GM19452 (cell line): ENCODE results near the gene NCOA4.
"Not testable (repeated sequence)": the region's sequence is repeated elsewhere in the genome, so short reads cannot be mapped to it uniquely, and the experiment has no call there.

Source experiments
- ATAC-seq: cut with Tn5 transposase; IDR thresholded peaks from one replicate; pipeline ENCODE4 v1.9.1; 2021; ENCODE audit not compliant: unreplicated experiment

NCOA4 gene

GRCh38 chr10:45985590-45985989 lies 44.8 kb downstream of the NCOA4 start:
- ATAC-seq, result not testable (repeated sequence)

GRCh38 chr10:45984473-45984872 lies 46.0 kb downstream of the NCOA4 start:
- ATAC-seq, result not testable (repeated sequence)

GRCh38 chr10:45983538-45984186 lies 46.8 kb downstream of the NCOA4 start:
- ATAC-seq, result not testable (repeated sequence)

- not testable (repeated sequence) for ATAC-seq
These were observed 49.1 kb downstream of the NCOA4 start for GRCh38 chr10:45981367-45981766.

- peak; percentile 68 for ATAC-seq
These were observed 51.9 kb downstream of the NCOA4 start for GRCh38 chr10:45978554-45978953.

GRCh38 chr10:45974041-45974440 lies 56.4 kb downstream of the NCOA4 start:
- not testable (repeated sequence) for ATAC-seq

GRCh38 chr10:45972813-45973169 lies 57.6 kb downstream of the NCOA4 start:
- ATAC-seq, result peak; percentile 24

- ATAC-seq, result peak; percentile 72
These were observed 58.2 kb downstream of the NCOA4 start, which contains the start of gene TIMM23 for GRCh38 chr10:45972106-45972812. Gene TIMM23 (plus strand): TSS chr10:45972489. CDS start chr10:45972625, 136 bp downstream.

- ATAC-seq, result peak; percentile 38
These were observed 58.7 kb downstream of the NCOA4 start for GRCh38 chr10:45971742-45972105.

- not testable (repeated sequence) for ATAC-seq
These were observed 59.4 kb downstream of the NCOA4 start for GRCh38 chr10:45971019-45971418.

GRCh38 chr10:45962686-45963452 lies 67.6 kb downstream of the NCOA4 start:
- not testable (repeated sequence) for ATAC-seq

- ATAC-seq, result not testable (repeated sequence)
These were observed 72.5 kb downstream of the NCOA4 start for GRCh38 chr10:45957928-45958327.

- not testable (repeated sequence) for ATAC-seq
These were observed 73.8 kb downstream of the NCOA4 start for GRCh38 chr10:45956634-45957033.
